ENCODE measurements around the gene HHLA2. TPM values are rescaled to one million over a fixed set of nuclear protein-coding genes. Genes with fewer than 3 reads are reported as not detected.
"Not testable (repeated sequence)": the region's sequence is repeated elsewhere in the genome, so short reads cannot be mapped to it uniquely, and the experiment has no call there.

Gene HHLA2
- total RNA-seq, result not detected
- long read RNA-seq, result 0 reads

DNA sequence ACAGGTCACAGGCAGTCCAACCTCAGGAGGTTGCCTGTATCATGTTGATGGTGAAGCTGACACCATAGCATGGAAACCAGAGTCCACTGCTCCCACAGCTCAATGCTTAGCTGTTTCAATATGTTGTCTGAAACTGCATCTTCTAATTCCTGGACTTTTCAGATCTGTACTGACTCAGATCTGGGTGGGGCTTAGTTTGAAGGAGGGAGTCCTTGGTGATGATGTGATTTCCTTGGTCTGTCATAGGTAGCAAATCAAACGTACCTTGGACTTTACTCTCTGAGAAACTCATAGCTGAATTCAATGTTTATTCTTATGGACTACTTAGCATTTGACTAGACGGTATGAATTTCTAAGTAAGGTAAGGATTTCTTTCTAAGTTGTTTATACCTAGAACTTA, at the start of gene HHLA2:
TSS of gene HHLA2 (plus strand) at position 310 of the 400 bp plus-strand sequence. CDS start 55,266 bp downstream, outside the sequence.
- intact Hi-C loops (cut with DNase I), result no loop called here

GRCh38 chr3:108250626-108251025, 45.7 kb upstream of the HHLA2 start:
- intact Hi-C loops (cut with DNase I), result no loop called here
- DNase-seq (ENCODE audit: low spot score), result no peak

More for the DNA sequence above, at the start of gene HHLA2:
- no peak for DNase-seq (ENCODE audit: low spot score)

- DNase-seq (ENCODE audit: low spot score), result no peak
- intact Hi-C loops (cut with DNase I), result no loop called here
These were observed 45.1 kb upstream of the HHLA2 start for GRCh38 chr3:108251265-108251664.

GRCh38 chr3:108251844-108252243, 44.5 kb upstream of the HHLA2 start:
- no peak for DNase-seq (ENCODE audit: low spot score)
- intact Hi-C loops (cut with DNase I), result no loop called here

DNA sequence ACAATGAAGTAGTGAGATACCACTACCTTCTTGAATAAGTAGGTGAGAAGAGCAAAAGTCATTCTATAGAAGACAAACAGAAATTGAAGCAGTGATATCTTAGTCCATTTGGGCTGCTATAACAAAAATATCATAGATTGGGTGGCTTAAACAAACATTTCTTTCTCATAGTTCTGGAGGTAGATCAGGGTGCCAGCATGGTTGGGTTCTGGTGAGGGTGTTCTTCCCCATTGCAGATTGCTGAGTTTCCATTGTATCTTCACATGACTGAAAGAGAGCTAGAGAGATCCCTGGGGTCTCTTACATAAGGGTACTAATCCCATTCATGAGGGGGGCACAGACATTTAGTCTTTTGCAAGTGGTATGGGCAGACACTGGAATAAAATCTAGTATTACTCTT, 41.2 kb upstream of the HHLA2 start:
- DNase-seq (ENCODE audit: low spot score), result no peak
- intact Hi-C loops (cut with DNase I), result no loop called here

DNA sequence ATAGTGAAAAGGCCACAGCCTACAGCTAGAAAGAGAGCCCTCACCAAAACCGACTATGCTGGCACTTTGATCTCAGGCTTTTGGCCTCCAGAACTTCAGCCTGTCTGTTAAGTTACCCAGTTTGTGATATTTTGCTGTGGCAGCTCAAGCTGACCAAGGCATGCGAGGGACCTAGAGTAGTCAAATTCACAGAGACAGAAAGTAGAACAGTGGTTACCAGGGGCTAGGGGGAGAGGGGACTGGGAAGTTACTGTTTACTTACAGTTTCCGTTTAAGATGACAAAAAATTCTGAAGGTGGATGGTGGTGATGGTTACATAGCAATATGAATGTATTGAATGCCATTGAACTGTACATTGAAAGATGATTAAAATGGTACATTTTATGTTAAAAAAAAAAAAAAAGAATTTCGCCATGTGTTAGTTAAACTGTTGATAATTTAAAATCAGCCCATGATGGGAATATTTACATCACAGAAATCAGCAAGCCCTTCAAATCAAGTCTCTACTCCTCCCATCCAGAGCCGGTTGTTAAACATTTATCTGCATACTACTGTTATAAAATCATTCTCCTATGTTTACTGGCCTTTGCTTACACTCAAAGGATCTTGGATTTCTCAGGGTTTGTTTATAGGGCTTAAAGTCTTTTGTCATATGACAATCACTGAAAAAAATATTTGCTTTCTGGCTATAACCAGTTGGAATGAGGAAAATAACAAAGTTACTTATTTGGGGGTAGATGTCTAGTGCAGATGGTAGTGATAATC, 31.6 kb upstream of the HHLA2 start:
- intact Hi-C loops (cut with DNase I); DNase-seq (ENCODE audit: low spot score): not testable (repeated sequence)

DNA sequence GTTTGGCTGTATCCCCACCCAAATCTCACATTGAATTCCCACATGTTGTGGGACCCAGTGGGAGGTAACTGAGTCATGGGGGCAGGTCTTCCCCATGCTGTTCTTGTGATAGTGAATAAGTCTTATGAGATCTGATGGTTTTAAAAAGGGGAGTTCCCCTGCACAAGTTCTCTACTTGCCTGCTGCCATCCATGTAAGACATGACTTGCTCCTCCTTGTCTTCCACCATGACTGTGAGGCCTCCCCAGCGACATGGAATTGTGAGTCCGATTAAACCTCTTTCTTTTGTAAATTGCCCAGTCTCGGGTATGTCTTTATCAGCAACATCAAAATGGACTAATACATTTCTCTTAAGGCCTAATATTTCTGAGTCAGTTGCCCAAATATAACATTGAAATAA, 28.1 kb upstream of the HHLA2 start:
- DNase-seq (ENCODE audit: low spot score); intact Hi-C loops (cut with DNase I): not testable (repeated sequence)

DNA sequence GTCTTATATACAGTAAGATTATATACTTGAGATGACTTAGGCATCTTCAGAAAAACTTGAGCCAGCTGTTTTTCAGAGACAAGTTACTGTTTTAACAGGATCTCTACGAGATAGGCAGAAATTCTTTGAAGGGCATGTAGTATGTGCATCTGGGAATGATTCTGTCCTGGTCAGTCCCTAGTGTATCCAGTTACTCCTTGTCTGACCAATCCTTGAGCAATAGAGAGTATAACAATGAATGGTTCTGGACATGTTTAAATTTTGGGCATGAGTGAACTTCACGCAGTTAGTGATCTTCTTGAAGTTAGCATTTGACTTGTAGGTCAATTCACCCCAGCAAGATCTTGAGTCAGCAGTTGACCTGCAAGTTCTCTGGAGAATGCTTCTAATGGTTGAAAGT, 24.7 kb upstream of the HHLA2 start:
- intact Hi-C loops (cut with DNase I), result no loop called here
- DNase-seq (ENCODE audit: low spot score), result no peak

DNA sequence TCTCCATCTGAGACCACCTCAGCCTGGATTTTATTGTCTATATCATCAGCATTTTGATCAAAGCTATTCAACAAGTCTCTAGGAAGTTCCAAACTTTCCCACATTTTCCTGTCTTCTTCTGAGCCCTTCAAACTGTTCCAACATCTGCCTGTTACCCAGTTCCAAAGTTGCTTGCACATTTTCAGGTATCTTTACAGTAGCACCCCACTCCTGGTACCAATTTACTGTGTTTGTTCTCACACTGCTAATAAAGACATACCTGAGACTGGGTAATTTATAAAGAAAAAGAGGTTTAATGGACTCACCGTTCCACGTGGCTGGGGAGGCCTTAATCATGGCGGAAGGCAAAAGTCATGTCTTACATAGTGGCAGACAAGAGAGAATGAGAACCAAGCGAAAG, 17.3 kb upstream of the HHLA2 start:
- intact Hi-C loops (cut with DNase I); DNase-seq (ENCODE audit: low spot score): not testable (repeated sequence)

DNA sequence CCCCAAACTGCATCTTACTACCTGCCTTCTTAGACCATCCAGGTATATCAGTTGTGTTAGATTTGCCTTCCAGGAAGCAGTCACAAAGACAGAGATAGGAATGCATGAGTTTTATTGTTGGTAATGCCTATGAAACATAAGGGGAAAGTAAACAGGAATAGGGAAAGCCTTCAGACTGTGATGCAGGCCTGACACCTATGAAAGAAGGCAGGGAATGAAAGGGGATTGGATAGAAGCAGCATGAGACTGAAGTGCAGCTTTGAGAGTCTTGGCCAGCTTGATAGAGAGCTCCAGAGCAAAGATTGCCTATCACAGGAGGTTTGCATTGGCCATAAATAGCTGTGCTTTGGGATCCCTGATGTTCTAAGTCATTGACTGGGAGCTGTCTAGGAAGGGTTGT, 15.9 kb upstream of the HHLA2 start:
- no peak for DNase-seq (ENCODE audit: low spot score)
- intact Hi-C loops (cut with DNase I), result no loop called here

- intact Hi-C loops (cut with DNase I), result no loop called here
These were observed 14.7 kb upstream of the HHLA2 start for GRCh38 chr3:108281670-108282069.

DNA sequence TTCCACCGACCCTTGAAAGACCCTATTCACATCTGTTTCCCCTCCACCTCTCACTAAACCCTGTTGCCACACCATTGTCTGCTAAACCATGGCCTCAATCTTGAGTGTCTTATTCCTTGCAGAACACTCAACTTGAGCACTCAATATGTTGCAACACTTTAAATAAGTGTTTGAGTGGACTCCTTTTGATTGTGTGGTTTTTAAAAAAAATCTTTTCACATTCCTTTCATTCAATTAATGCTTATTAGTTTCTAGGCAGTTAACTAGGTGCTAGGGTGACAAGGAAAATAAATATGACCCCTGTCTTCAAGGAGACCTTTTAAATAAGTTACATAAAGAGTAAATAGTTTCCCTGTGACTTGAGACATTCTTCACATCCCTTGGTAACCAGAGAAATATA, 13.3 kb upstream of the HHLA2 start:
- DNase-seq (ENCODE audit: low spot score), result no peak
- intact Hi-C loops (cut with DNase I), result no loop called here

More at GRCh38 chr3:108281670-108282069, 14.7 kb upstream of the HHLA2 start:
- no peak for DNase-seq (ENCODE audit: low spot score)

- intact Hi-C loops (cut with DNase I), result no loop called here
- DNase-seq (ENCODE audit: low spot score), result no peak
These were observed 12.4 kb upstream of the HHLA2 start for GRCh38 chr3:108283989-108284388.

DNA sequence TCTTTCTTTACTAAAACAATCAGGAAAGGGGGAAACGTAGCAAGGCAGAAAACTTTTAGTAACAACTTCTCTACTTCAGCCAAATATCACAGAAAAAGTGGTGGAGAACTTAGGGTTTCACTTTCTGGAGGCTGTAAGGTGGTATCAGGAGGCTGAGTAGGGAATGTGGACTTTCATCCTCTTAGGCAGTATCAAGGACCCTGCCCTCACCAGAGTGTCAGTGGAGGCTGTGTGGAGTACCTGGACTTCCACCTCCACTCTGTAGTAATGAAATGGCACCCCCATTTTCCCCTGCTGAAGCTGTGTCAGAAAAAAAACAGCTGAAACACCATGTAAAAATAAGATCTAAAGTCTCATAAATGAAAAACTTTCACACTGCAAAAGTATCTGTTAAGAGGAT, 11.2 kb upstream of the HHLA2 start:
- intact Hi-C loops (cut with DNase I), result no loop called here
- DNase-seq (ENCODE audit: low spot score), result no peak

GRCh38 chr3:108287146-108287545, 9.2 kb upstream of the HHLA2 start:
- no peak for DNase-seq (ENCODE audit: low spot score)
- intact Hi-C loops (cut with DNase I), result no loop called here

DNA sequence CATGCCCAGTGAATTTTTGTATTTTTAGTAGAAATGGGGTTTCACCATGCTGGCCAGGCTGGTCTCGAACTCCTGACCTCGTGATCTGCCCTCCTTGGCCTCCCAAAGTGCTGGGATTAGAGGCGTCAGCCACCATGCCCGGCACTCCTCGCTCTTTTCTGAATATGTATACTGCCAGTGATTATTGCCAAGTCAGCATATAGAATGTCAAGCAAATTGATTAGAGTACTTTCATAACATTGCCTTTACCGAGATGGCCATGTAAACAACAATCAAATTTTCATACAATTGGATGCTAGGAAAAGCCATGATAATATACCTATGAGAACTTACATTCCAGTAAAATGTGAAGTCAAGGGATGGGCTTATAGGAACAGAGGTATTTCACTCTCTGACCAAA, 8.2 kb upstream of the HHLA2 start:
- DNase-seq (ENCODE audit: low spot score); intact Hi-C loops (cut with DNase I): not testable (repeated sequence)

GRCh38 chr3:108289159-108289558, 7.2 kb upstream of the HHLA2 start:
- no peak for DNase-seq (ENCODE audit: low spot score)
- intact Hi-C loops (cut with DNase I), result no loop called here

GRCh38 chr3:108292450-108292849, 3.9 kb upstream of the HHLA2 start:
- intact Hi-C loops (cut with DNase I), result no loop called here
- no peak for DNase-seq (ENCODE audit: low spot score)

GRCh38 chr3:108292905-108293328, 3.4 kb upstream of the HHLA2 start:
- DNase-seq (ENCODE audit: low spot score), result no peak
- intact Hi-C loops (cut with DNase I), result no loop called here

DNA sequence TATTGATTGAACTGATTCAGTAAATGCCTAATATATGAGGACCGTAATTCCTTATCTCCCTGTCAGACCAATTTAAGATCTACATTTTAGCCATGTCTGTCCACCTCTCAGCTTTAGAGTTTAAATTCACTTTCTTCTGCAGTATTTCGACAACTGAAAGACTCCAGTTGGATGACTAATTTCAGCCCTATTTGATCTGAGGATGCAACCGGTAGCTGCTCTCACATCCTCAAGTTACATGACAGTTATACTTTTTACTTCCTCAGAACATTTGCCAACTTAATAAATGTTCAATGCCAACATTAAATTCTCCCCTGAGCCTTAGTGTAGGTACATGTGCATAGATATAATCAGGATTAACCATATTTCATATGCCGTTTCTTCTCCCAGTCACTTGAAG, 2.5 kb upstream of the HHLA2 start:
- intact Hi-C loops (cut with DNase I), result no loop called here
- DNase-seq (ENCODE audit: low spot score), result no peak

DNA sequence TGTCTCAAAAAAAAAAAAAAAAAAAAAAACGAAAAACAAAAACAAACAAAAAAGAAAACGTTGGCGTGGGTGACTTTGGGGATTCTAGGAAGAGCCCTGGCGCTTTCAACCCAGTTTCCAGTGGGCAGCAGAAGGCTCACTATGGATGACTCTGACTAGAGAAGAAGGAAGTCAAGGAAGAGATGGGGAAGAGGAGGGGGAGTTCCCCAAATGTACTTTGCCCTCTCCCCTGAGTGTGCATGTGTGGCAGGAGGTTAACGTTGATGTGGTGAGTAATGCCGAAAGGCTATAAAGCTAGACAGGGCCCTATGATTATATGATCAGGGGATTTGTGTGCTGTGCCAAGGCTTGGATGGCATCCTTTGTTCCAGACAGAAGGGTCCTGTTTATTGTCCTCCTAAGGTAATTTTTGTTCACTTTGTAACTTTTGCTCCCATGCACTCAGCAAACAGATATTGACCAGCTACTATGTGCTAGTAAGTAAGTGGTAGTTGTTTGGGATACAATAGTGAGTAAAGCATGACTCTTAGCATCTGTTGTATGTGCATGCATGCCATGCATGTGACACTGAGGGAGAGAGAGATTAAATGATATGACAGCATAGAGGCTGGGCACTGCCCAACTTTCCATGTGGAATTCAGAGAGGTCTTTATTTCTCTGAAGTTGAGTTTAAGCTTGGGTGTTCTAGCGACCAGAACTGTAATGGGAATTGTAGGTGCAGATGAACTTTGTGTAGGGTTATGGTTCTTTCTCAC, 750 bp upstream of the HHLA2 start:
- no peak for DNase-seq (ENCODE audit: low spot score)
- intact Hi-C loops (cut with DNase I), result no loop called here
